MM.1S (cell line): Measurements from ENCODE around the gene PRR15L.

ENCODE experiments used
- CTCF ChIP-seq: fragments of 300-600 bp; sonication (generic); IDR thresholded peaks from 2 replicates; pipeline ENCODE4 v1.5.1; 2016; ENCODE audit warnings: antibody characterized with exemption, low read length, mixed read lengths
- EZH2 ChIP-seq: fragments of 300-600 bp; sonication (generic); optimal IDR thresholded peaks from 2 replicates; pipeline ENCODE3; 2017; ENCODE audit warnings: low read depth, mild to moderate bottlenecking, antibody characterized with exemption, low read length, mixed read lengths

GRCh38 chr17:47962901-47963300 is 5.2 kb upstream of the PRR15L start:
- TF ChIP-seq CTCF (no peak), EZH2 (no peak)
